Cardiac fibroblast (primary cell): ENCODE measurements around the gene INAFM1.
A peak's percentile ranks its signal among the peaks of the same experiment; 100 is the strongest.

Experiments
- DNase-seq, 2 donors: peaks; one replicate each; pipeline versions ENCODE4 v3.0.0 to v3.0.0-alpha.2; 2010; ENCODE audit warnings: low read depth in 2 of 2
- H3K4me3 ChIP-seq, 2 donors: replicated peaks in 1 of 2; 1 replicate in 1 of 2; 2 replicates in 1 of 2; pipeline ENCODE4 v1.5.1; 2011; ENCODE audit warnings: low read depth in 2 of 2, low read length in 2 of 2, mild to moderate bottlenecking in 2 of 2, moderate library complexity in 1 of 2
- TF ChIP-seq, protein P1 (sequence below): IDR thresholded peaks from one replicate; pipeline ENCODE4 v1.5.1; 2011; ENCODE audit warnings: low read depth, mild to moderate bottlenecking, low read length, inconsistent platforms

The INAFM1 gene

GRCh38 chr19:47306303-47306702, 31.6 kb downstream of the INAFM1 start:
- TF ChIP-seq, protein P1, sequence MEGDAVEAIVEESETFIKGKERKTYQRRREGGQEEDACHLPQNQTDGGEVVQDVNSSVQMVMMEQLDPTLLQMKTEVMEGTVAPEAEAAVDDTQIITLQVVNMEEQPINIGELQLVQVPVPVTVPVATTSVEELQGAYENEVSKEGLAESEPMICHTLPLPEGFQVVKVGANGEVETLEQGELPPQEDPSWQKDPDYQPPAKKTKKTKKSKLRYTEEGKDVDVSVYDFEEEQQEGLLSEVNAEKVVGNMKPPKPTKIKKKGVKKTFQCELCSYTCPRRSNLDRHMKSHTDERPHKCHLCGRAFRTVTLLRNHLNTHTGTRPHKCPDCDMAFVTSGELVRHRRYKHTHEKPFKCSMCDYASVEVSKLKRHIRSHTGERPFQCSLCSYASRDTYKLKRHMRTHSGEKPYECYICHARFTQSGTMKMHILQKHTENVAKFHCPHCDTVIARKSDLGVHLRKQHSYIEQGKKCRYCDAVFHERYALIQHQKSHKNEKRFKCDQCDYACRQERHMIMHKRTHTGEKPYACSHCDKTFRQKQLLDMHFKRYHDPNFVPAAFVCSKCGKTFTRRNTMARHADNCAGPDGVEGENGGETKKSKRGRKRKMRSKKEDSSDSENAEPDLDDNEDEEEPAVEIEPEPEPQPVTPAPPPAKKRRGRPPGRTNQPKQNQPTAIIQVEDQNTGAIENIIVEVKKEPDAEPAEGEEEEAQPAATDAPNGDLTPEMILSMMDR: no peak
- no peak for DNase-seq
- no peak overlapping the region for H3K4me3 ChIP-seq

DNA sequence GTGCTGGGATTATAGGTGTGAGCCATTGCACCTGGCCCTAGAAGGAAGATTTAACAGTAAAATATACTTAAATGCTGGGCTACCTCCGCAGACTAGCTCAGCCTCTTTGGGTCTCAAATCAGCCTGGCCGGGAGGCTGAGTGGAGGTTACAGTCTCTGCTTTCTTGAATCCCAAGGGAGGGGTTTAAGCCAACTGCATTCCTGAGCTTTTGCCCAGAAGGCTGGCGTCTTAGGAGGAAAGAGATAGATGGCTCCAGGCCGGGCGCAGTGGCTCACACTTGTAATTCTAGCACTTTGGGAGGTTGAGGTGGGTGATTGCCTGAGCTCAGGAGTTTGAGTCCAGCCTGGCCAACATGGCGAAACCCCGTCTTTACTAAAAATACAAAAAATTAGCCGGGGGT, 34.4 kb downstream of the INAFM1 start:
- no peak overlapping the region for H3K4me3 ChIP-seq
- peak; percentile 56 to 69 for DNase-seq
- TF ChIP-seq, protein P1: no peak

- TF ChIP-seq, protein P1: no peak
- H3K4me3 ChIP-seq: no peak within 1 kb of the TSS
- DNase-seq: peak in 1 of 2 donors; percentile 43
Observed at GRCh38 chr19:47309608-47310007, 34.9 kb downstream of the INAFM1 start, which contains the start of gene C5AR1. TSS of gene C5AR1 (plus strand) at chr19:47309861. CDS start at chr19:47309896, 35 bp downstream.

DNA sequence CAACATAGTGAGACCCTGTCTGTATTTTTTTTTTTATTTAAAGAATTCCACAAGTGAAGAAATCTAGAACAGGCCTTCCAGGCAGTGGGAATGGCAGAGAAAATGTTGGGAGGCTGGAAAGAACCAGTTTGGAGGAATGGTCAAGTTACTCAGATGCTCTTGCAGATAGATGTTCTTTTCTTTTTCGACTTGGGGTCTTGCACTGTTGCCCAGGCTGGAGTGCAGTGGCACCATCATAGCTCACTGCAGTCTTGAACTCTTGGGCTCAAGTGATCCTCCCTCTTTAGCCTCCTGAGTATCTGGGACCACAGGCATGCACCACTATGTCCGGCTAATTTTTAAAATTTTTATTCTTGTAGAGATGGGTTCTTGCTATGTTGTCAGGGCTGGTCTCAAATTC, 35.6 kb downstream of the INAFM1 start:
- no peak for DNase-seq

DNA sequence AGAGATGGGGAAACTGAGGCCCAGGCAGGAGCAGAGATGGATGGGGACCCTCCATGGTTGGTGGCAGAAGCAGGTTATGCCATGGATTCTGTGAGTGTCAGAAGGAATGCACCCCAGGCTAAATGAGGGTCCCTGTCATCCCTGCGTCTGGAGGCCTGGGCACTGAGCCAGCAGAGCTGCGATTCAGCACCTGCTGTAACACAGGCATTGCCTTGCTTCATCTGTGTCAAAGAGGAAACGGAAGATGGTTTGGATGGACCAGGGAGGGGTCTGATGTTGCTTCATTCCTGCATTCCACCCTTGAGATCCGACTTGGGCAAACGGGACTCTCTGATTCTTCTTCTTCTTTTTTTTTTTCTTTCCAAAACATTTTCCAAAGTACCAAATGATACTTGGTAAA, 36.1 kb downstream of the INAFM1 start:
- H3K4me3 ChIP-seq: no peak overlapping the region
- DNase-seq: peak in 1 of 2 donors; percentile 73
- TF ChIP-seq, protein P1: no peak

More for the DNA sequence above, 35.6 kb downstream of the INAFM1 start:
- TF ChIP-seq, protein P1: no peak
- H3K4me3 ChIP-seq: no peak overlapping the region

- DNase-seq: no peak
- H3K4me3 ChIP-seq: no peak overlapping the region
- TF ChIP-seq, protein P1: no peak
Observed at GRCh38 chr19:47312366-47313006, 37.8 kb downstream of the INAFM1 start.
